Tibial nerve (tissue), 4 donors: ENCODE results near the gene RIN3.
"Not testable (repeated sequence)": the region's sequence is repeated elsewhere in the genome, so short reads cannot be mapped to it uniquely, and the experiment has no call there.

ENCODE experiments used
- CTCF ChIP-seq, 5 experiments: fragments of 200-600 bp in 3 of 5; fragments of 450-650 bp in 2 of 5; sonication (generic) in 3 of 5; IDR thresholded peaks; one replicate each; pipeline ENCODE4 v1.5.1; 2016 to 2019; ENCODE audit warnings: antibody characterized with exemption in 5 of 5, mild to moderate bottlenecking in 3 of 5, moderate library complexity in 2 of 5
- EP300 ChIP-seq, 2 donors: sonication (generic); formaldehyde crosslinking; IDR thresholded peaks; one replicate each; pipeline ENCODE4 v1.6.1; 2017; ENCODE audit warnings: antibody characterized with exemption in 2 of 2, mild to moderate bottlenecking in 1 of 2
- POLR2A ChIP-seq, 2 donors: fragments of 450-650 bp; IDR thresholded peaks; one replicate each; pipeline ENCODE4 v1.6.1; 2017; ENCODE audit warnings: antibody characterized with exemption in 2 of 2, mild to moderate bottlenecking in 2 of 2, moderate library complexity in 2 of 2

GRCh38 chr14:92680330-92680729 is 166.7 kb downstream of the RIN3 start:
- TF ChIP-seq EP300, CTCF, POLR2A (IDR thresholded peaks at IDR 0.05): not testable (repeated sequence)
